PC-9 (cell line): ENCODE results near the gene ZNF469. TPM values are rescaled to one million over a fixed set of nuclear protein-coding genes. Genes with fewer than 3 reads are reported as not detected.

ENCODE experiments used
- BruUV-seq: library from RNA; stranded (reverse); fragments of 400-500 nt; replicated peaks from 2 replicates; lab custom pipeline; 2021; lab: Mats Ljungman, UMichigan
- CTCF ChIA-PET: fragments of 300-600 bp; sonication (Branson Sonifier 250); formaldehyde crosslinking; loops from one replicate; lab custom pipeline; 2022; ENCODE audit warnings: antibody characterized with exemption; lab: Charles Lee
- POLR2A ChIA-PET: fragments of 300-600 bp; sonication (Branson Sonifier 250); formaldehyde crosslinking; loops from one replicate; lab custom pipeline; 2022; ENCODE audit warnings: antibody characterized with exemption; ENCODE audit not compliant: unreplicated experiment; lab: Charles Lee
- DNase-seq, 2 experiments: peaks; one replicate each; pipeline versions ENCODE4 v3.0.0 to v3.0.0-alpha.2; 2015 to 2022; ENCODE audit warnings: mixed read lengths in 1 of 2
- H2AFZ ChIP-seq: fragments of 200-600 bp; sonication (generic); 2 replicates; pipeline ENCODE4 v1.8.1; 2017; ENCODE audit warnings: antibody characterized with exemption
- H3F3A ChIP-seq: fragments of 200-600 bp; sonication (generic); 2 replicates; pipeline ENCODE4 v1.8.1; 2017; ENCODE audit warnings: antibody characterized with exemption, mild to moderate bottlenecking, low read depth; ENCODE audit not compliant: insufficient read depth
- H3K27ac ChIP-seq: fragments of 200-600 bp; sonication (generic); 2 replicates; pipeline ENCODE4 v1.6.1; 2016; ENCODE audit warnings: mixed run types
- H3K27me3 ChIP-seq: fragments of 200-600 bp; sonication (generic); 2 replicates; pipeline ENCODE4 v1.6.1; 2016; ENCODE audit warnings: low read depth, mixed run types; ENCODE audit not compliant: insufficient read depth
- H3K36me3 ChIP-seq: fragments of 200-600 bp; sonication (generic); 2 replicates; pipeline ENCODE4 v1.6.1; 2016; ENCODE audit warnings: low read depth, mixed run types
- H3K4me1 ChIP-seq: fragments of 200-600 bp; sonication (generic); replicated peaks from 2 replicates; pipeline ENCODE4 v1.6.1; 2016; ENCODE audit warnings: mixed run types; ENCODE audit not compliant: insufficient read depth
- H3K4me2 ChIP-seq: fragments of 200-600 bp; sonication (generic); 2 replicates; pipeline ENCODE4 v1.6.1; 2017; ENCODE audit warnings: mixed run types
- H3K4me3 ChIP-seq: fragments of 200-600 bp; sonication (generic); 2 replicates; pipeline ENCODE4 v1.6.1; 2016; ENCODE audit warnings: mixed run types
- H3K79me2 ChIP-seq: fragments of 200-600 bp; sonication (generic); 2 replicates; pipeline ENCODE4 v1.6.1; 2017; ENCODE audit warnings: low read depth, mixed run types
- H3K9me2 ChIP-seq: fragments of 200-600 bp; sonication (generic); 2 replicates; pipeline ENCODE4 v1.8.1; 2017; ENCODE audit warnings: mild to moderate bottlenecking; ENCODE audit not compliant: insufficient read depth
- H3K9me3 ChIP-seq: fragments of 200-600 bp; sonication (generic); 2 replicates; pipeline ENCODE4 v1.8.1; 2016; ENCODE audit warnings: low read depth; ENCODE audit not compliant: insufficient read depth
- H4K20me1 ChIP-seq: fragments of 200-600 bp; sonication (generic); 2 replicates; pipeline ENCODE4 v1.8.1; 2017; ENCODE audit not compliant: insufficient read depth
- CTCF ChIP-seq: fragments of 200-600 bp; sonication (generic); conservative IDR thresholded peaks from 2 replicates; pipeline ENCODE4 v1.6.1; 2017; ENCODE audit warnings: mixed run types, antibody characterized with exemption, mild to moderate bottlenecking, moderate library complexity
- EZH2 ChIP-seq: fragments of 200-600 bp; sonication (generic); IDR thresholded peaks from 2 replicates; pipeline ENCODE4 v1.8.0; 2017; ENCODE audit warnings: antibody characterized with exemption, low read depth
- intact Hi-C: fragments of 100-400 bp; cut with micrococcal nuclease; formaldehyde crosslinking; loops from one replicate; pipeline ENCODE4 v1.10.0; 2022; ENCODE audit not compliant: unreplicated experiment
- total RNA-seq: library from RNA; stranded (reverse); gene quantifications from 2 replicates; pipeline ENCODE4 v1.2.3, GENCODE V29; 2021

The ZNF469 gene
- total RNA-seq, 1 experiment from 2014 or later = 9.8 TPM

- intact Hi-C loops = no loop called here
- Histone ChIP-seq H3K9me3 (no peaks in the 10 kb centered on the region), H3K36me3 (no peaks in the 10 kb centered on the region), H3K79me2 (no peaks in the 10 kb centered on the region), H3K4me1 (peaks cover 6% of the 10 kb centered on the region), H2AFZ (no peak overlapping the region), H4K20me1 (no peaks in the 10 kb centered on the region), H3K27me3 (no peaks in the 10 kb centered on the region), H3K27ac (no peak overlapping the region), H3K4me3 (no peak overlapping the region), H3K4me2 (no peak overlapping the region), H3K9me2 (no peaks in the 10 kb centered on the region), H3F3A (0 out of 2 replicates have a peak, but pooled peaks cover 4% of the 10 kb centered on the region)
- BruUV-seq = no TSS peak
- no peak for DNase-seq
- ChIA-PET CTCF (no interaction called here), POLR2A (no interaction called here)
- TF ChIP-seq CTCF (no peak), EZH2 (no peak)
These were observed 10.8 kb downstream of the ZNF469 start for GRCh38 chr16:88393571-88393970.

GRCh38 chr16:88394426-88394825 lies 11.7 kb downstream of the ZNF469 start:
- Histone ChIP-seq H3K27me3 (no peaks in the 10 kb centered on the region), H3K4me2 (no peak overlapping the region), H3K9me3 (no peaks in the 10 kb centered on the region), H3K36me3 (no peaks in the 10 kb centered on the region), H3K79me2 (no peaks in the 10 kb centered on the region), H3K4me1 (no peaks in the 10 kb centered on the region), H3K27ac (no peak overlapping the region), H3K9me2 (no peaks in the 10 kb centered on the region), H2AFZ (no peak overlapping the region), H4K20me1 (no peaks in the 10 kb centered on the region), H3K4me3 (no peak overlapping the region), H3F3A (no peaks in the 10 kb centered on the region)
- no peak for DNase-seq
- ChIA-PET CTCF (no interaction called here), POLR2A (no interaction called here)
- TF ChIP-seq EZH2 (no peak), CTCF (no peak)
- intact Hi-C loops = no loop called here
- no TSS peak for BruUV-seq

- Histone ChIP-seq H3K79me2 (no peaks in the 10 kb centered on the region), H3K4me3 (no peak overlapping the region), H3K4me2 (no peak overlapping the region), H3K36me3 (no peaks in the 10 kb centered on the region), H3K4me1 (no peaks in the 10 kb centered on the region), H3K27ac (no peak overlapping the region), H3K27me3 (no peaks in the 10 kb centered on the region), H3F3A (no peaks in the 10 kb centered on the region), H2AFZ (no peak overlapping the region), H3K9me3 (no peaks in the 10 kb centered on the region), H4K20me1 (no peaks in the 10 kb centered on the region), H3K9me2 (no peaks in the 10 kb centered on the region)
- POLR2A ChIA-PET = no interaction called here
- intact Hi-C loops = no loop called here
- TF ChIP-seq EZH2 = no peak
- DNase-seq = no peak
- CTCF ChIA-PET = no interaction called here
- BruUV-seq = no TSS peak
These were observed 13.2 kb downstream of the ZNF469 start for GRCh38 chr16:88395669-88396584.
